Measurements from ENCODE around the gene HECTD4.

Gene HECTD4

DNA sequence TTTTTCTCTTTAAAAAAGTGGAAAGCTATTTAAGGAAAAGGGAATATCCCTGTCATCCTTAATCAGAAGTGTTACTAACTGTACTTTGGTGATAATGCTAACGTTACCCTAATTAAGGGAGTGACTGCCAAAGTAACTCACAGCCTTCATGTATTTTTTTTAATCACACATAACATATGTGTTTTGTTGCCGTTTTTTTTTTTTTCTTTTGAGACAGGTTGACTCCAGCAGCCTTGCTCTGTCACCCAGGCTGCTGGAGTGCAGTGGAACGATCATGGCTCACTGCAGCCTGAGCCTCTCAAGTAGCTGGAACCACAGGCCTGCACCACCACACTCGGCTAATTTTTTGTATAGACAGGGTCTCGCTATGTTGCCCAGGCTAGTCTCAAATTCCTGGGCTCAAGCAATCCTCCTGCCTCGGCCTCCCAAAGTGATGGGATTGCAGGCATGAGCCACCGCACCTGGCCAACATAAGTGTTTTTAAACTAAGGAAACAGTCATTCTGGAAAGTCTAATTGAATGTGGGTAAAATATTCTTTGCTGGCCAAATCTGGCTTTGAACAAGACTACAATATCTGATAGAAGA is 56.5 kb downstream of the HECTD4 start:
- no peak for DNase-seq (ENCODE audit: low read depth in 3 of 3, low spot score in 1 of 3)

DNA sequence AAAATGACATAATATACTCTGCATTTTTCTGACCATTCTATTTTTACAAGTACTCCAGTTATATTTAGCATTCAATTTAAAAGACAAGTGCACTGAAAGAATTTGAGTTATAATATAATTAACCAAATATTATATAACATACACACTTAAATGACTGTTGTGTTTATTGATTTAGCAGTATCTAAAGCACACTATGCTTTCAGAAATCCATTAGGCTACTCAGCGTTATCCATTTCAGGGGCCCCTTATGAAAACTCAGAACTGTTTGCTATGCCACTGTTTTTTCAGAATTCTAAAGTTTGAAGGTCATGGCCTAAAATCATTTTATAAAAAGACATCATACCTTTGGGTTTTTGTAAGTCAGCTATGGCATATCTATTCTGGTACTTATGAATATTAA is 57.1 kb downstream of the HECTD4 start:
- DNase-seq (ENCODE audit: low read depth in 3 of 3, low spot score in 1 of 3): no peak

DNA sequence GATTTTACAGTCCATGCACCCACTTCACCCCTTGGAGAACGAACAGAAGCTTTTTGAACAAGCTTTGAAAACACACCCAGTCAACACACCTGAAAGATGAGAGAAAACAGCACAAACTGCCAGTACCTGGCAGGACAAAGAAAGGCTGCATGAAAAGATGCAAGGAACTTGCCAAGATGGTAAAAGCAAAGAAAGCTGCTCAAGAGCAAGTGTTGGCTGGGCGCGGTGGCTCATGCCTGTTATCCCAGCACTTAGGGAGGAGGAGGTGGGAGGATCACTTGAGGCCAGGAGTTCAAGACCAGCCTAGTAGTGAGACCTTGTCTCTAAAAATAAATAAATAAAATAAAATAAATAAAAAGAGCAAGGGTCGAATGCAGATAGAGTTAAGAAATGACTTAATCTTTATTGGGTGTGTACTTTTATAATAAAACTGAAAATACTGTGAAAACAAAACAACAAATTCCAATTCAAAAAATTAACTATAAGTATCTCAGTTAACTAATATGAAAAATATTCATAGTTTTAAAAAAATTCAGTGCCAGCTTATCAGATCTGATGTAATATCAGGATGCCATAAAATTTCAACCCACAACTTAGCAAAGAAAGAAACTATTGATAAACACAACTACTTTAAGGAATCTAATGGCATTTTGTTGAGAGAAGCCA is 59.2 kb downstream of the HECTD4 start:
- DNase-seq (ENCODE audit: low read depth in 3 of 3, low spot score in 1 of 3): no peak

DNA sequence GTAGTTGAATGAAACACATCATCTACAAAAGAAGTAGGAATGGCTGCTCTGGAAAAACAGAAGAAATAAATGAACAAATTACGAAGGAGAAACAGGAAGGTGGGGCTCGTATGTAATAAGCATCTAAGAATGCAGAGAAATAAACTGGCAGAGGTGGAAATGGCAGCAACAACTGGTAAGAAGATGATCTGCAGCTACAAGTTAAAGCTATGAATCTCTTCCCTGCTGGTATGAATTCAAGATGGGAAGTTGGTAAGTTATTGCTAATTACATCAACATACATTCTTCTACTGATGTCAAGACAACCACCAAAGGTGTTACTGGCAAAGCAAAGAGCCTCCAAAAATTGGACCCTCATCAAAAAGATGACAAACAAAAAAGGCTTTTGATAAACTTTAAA is 59.8 kb downstream of the HECTD4 start:
- DNase-seq (ENCODE audit: low read depth in 3 of 3, low spot score in 1 of 3): no peak

DNA sequence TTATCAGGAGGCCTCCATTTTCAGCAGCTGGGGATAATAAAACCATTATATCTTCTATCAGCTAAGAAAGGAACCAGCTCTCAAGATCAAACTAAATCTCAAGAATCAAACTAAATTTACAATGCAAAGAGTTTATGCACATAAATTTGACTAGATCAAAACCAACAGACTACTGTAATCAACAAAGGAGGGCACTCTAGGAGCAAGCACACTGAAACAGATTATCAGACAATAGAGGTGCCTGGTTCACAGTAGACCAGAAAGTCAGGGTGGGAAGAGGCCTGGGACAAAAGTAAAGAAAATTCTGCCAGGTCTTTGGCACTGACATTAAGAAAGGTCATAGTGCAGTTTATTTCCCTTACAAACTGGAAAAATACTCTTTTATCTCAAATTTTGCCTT is 61.0 kb downstream of the HECTD4 start:
- DNase-seq (ENCODE audit: low read depth in 3 of 3, low spot score in 1 of 3): no peak

DNA sequence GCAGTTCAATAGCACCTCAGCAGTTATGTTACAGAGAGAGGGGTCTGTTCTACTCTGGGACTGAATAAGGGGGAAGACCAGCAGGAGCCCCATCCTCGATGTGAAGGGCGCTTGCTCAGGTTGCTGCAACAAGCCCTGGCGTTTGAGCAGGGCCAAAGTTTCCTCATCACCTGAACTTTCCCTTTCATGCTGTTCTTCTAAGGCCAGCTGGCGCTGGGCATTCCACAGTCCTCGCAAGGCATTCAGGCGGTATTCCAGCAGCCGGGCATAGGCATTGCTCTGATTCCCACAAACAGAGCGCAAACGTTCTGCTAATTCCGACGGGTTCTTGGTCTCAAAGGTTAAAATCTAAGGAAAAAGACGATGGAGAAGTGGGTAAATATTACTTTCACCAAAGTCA is 62.8 kb downstream of the HECTD4 start:
- no peak for DNase-seq (ENCODE audit: low read depth in 3 of 3, low spot score in 1 of 3)

DNA sequence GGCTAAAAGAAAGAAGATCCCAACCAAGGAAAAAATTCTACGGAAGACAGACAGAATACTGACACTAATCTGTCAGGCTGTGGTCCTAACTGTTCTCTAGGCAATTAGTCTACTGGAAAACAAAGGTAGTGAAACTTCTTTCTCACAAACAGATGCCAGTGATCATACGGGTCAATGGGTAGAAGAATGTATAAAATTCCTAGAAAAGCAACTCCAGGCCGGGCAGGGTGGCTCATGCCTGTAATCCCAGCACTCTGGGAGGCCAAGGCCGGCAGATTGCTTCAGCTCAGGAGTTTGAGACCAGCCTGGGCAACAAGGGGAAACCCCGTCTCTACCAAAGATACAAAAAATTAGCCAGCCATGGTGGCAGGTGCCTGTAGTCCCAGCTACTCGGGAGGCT is 64.8 kb downstream of the HECTD4 start:
- DNase-seq (ENCODE audit: low read depth in 3 of 3, low spot score in 1 of 3): no peak

DNA sequence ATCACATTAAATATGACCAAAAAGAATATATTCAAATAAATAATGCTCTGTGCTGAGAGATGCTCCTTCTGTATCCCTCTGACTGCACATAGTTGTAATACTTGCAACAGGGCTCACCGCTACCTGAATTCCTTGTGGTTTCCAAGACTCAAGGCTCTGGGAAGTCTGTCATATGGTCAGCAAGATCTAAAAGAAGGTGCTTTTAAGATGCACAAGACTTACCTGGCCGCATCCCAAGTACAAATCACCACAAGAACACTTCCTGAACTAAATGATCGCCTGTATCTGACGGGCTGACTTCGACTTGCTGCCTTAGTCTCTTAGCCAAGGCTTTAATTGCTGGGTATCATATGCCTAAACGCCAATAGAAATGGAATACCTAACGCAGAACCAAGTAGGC is 67.2 kb downstream of the HECTD4 start:
- no peak for DNase-seq (ENCODE audit: low read depth in 3 of 3, low spot score in 1 of 3)

DNA sequence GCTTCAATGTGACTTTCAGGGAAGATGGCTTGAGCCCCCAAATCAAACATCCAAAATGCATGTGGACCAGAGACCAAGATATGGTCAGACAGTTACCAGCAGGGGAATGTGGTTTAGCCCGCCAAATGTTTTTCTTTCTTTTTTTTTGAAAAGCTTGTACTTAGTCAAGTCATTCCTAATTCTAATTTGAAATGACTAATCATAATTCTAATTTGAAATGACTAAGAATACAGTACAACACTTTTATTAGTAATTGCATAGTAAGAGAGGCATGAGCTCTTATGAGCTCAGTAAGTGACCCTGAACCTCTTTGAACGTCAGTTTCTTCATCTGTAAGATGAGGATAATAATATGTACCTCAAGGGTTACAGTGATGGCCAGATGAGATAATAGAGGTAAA is 72.4 kb downstream of the HECTD4 start:
- DNase-seq (ENCODE audit: low read depth in 3 of 3, low spot score in 1 of 3): no peak

DNA sequence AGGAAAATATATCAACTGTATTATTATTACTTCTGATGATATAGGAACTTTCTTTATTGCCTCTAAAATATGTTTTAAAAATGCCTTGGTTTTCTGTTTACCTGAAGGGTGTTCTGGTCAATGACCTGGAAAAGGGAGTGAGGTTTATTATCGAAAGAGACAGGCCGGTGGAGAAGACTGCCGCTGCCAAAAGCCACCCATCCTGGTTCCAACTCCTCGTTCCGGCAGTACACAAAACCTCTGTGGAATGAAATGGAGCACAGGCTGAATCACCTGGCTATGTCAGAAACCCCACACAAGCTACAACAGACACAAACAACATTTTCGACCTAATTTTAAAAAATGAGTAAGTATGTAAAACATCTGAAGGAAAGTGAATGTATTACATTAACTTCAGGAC is 73.6 kb downstream of the HECTD4 start:
- DNase-seq (ENCODE audit: low read depth in 3 of 3, low spot score in 1 of 3): no peak

DNA sequence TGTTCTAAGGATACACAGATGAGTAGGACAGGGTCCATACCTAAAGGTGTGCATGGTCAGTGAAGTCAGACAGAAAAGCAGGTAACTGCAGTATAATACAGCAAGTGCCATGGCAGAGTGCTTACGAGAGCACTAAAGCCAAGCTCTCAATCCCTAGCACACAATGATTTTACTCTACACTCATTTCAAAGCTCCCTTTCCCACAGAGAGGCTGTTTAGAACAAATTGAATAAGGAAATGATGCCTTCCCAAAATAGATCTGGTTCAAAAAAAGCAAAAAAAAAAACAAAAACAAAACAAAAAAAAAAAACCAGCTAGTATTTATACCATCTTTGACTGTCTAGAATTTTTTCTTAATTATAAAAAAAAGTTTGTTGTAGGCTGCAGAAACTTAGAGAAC is 74.1 kb downstream of the HECTD4 start:
- DNase-seq (ENCODE audit: low read depth in 3 of 3, low spot score in 1 of 3): no peak

DNA sequence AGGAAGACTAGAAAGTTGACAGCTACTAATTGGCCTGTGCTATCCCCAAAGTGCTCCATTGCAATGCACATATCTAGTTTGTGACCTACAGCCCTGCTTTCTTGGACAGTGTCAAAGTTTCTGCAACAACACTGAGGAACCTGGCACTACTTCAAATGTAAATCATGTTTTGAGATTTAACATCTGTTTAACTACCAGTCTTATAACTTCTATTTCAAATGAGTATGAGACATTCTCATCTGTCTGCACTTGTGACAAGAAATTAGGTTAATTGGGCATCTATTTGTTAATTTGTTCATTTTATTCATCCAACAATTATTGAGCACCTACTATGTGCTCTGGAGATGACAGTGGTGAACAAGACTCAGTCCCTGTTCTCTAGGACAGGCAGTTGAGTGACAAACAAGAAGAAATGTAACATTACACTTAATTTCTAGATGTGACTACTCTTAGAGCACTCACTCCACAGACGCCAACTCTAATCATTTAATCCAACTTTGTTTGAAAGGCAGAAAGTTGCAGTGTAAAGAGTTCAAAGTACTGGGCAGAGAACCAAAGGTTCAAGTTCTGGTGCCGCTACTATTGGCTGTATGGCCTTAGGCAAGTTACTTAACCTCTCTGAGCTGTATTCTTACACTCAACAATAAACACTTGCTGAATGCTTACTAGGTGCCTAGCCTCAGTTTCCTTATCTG is 74.8 kb downstream of the HECTD4 start:
- no peak for DNase-seq (ENCODE audit: low read depth in 3 of 3, low spot score in 1 of 3)

DNA sequence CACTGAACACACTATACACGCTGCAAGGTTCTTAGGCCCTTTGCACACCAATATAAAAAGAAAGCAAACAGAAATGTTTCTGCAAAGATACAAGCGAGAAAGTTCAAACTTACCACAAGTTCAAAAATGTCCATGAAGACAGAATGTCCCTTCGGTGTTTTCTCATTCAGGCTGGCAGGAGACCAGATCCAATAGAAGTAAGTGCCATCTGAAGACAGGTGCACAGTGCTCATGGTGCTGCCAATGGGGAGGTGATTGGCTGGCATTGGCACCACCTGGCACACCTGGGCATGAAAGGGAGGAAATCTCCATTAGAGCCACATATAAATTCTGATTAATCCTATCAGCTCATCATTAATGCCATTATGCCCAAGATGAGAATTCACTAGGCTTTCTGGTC is 76.3 kb downstream of the HECTD4 start:
- DNase-seq (ENCODE audit: low read depth in 3 of 3, low spot score in 1 of 3): no peak

DNA sequence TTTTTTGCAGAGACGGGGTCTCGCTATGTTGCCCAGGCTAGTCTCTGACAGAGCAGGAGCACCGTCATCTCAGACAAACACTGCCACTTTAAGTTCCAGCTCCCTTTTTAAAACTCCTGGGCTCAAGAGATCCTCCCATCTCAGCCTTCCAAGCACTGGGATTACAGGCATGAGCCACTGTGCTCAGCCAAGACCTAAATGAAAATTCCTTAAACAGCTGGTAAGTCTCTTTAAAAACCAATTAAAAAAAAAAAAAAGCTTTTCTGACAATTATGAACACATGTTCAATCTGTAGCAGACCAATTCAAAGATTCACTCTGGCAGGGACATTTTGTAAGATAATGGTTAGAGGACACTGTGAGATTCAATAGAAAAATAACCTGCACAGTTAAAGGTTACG is 77.8 kb downstream of the HECTD4 start:
- DNase-seq (ENCODE audit: low read depth in 3 of 3, low spot score in 1 of 3): no peak

DNA sequence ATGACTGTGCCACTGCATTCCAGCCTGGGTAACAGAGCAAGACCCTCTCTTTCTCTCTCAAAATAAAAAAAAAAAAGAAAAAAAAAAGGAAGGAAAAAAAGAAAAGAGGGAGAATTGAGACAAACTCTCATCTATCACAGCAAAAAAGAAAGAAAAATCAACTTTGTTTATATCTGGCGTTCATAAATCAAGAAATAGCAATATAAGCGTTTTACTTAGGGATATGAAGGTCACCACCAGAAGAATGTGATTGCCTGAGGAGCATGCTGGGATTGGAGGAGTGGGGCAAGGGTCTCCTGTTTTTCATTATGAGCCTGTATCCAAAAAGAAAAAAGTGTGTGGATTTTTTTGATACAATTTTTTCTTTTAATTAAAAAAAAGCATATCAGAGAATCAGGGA is 78.4 kb downstream of the HECTD4 start:
- no peak for DNase-seq (ENCODE audit: low read depth in 3 of 3, low spot score in 1 of 3)

DNA sequence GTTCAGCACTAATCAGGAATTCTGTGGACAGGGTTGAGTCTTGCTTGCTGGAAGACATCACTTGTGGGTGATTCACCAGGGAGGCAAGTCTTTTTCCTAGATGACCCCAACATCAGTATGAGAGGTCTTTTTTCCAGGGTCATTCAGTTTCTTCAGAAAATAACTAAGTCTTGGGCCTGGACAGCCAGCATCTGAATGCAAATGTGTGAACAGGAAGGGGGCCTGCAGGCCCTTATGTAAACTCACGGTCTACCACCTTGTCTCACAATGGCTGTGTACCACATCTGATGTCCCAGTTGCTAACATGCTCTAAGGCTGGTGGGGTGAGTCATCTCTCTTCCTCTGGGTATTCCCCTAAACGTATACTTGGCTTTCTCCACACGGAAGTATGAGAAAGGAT is 79.2 kb downstream of the HECTD4 start:
- DNase-seq (ENCODE audit: low read depth in 3 of 3, low spot score in 1 of 3): peak in 2 of 3 donors; percentile 11 to 17

DNA sequence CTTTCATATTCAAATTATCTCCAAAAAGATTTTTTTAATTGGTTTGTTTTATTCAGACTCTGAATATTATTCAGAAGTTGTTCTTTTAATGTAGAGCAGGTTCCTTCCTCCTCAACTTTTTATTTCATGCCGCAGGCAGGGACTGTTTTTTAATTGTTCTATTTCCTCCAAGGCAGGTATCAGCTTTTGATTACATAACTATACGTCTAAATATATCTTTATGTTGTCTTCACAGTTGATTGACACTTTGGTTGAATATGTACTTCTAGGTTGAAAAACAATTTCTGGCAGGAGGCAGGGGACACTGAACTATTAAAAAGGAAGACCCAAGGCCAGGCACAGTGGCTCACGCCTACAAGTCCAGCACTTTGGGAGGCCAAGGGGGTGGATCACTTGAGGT is 82.5 kb downstream of the HECTD4 start:
- DNase-seq (ENCODE audit: low read depth in 3 of 3, low spot score in 1 of 3): no peak

DNA sequence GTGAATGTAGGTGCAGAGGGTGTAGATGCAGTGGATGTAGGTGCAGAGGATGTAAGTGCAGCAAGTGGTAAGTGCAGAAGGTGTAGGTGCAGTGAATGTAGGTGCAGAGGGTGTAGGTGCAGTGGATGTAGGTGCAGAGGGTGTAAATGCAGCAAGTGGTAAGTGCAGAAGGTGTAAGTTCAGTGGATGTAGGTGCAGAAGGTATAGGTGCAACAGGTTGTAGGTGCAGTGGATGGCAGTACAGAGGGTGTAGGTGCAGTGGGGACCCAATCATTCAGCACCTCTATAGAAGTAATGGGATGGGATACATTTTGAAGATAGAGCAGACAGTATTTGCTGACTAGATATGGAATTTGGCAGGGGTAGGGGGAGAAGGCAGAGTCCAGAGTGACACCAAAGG is 85.0 kb downstream of the HECTD4 start:
- no peak for DNase-seq (ENCODE audit: low read depth in 3 of 3, low spot score in 1 of 3)

DNA sequence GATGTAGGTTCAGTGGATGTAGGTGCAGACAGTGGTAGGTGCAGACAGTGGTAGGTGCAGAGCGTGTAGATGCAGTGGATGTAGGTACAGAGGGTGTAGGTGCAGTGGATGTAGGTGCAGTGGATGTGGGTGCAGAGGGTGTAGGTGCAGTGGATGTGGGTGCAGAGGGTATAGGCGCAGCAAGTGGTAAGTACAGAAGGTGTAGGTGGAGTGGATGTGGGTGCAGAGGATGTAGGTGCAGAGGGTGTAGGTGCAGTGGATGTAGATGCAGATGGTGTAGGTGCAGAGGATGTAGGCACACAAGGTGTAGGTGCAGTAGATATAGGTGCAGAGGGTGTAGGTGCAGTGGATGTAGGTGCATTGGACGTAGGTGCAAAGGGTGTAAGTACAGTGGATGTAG is 86.0 kb downstream of the HECTD4 start:
- no peak for DNase-seq (ENCODE audit: low read depth in 3 of 3, low spot score in 1 of 3)

DNA sequence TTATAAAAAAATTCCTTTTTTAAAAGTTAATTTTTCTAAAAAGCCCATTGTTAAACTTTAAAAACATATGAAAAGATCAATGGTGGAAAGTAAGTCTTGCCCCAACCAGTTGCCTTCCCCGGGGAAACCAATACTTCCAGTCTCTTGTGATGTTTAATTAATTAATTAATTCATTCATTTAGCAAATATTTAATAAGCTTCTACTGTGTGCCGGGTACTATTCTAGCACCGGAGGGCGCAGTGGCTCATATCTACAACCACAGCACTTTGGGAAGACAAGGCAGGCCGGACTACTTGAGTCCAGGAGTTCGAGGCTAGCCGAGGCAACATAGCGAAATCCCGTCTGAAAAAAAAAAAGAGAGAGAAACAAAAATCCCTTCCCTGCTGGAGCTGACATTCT is 87.4 kb downstream of the HECTD4 start:
- no peak for DNase-seq (ENCODE audit: low read depth in 3 of 3, low spot score in 1 of 3)

DNA sequence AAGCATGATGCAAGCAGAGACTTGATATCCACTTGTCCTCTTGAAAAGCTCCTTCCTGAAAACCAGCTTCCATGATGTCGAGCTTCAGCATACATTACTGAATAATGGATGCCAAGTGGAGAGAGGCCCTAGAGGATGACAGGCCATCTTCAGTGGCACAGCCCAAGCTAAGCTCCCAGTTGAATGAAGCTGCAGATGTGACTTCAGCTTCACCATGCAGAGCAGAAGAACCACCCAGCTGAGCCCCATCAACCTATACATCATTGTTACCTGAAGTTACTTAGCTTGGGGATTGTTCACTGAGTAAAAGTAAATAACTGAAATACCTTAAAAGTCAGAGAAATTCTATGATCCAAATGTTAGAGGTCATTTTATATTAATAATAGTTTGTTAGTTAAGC is 93.6 kb downstream of the HECTD4 start:
- no peak for DNase-seq (ENCODE audit: low read depth in 3 of 3, low spot score in 1 of 3)

DNA sequence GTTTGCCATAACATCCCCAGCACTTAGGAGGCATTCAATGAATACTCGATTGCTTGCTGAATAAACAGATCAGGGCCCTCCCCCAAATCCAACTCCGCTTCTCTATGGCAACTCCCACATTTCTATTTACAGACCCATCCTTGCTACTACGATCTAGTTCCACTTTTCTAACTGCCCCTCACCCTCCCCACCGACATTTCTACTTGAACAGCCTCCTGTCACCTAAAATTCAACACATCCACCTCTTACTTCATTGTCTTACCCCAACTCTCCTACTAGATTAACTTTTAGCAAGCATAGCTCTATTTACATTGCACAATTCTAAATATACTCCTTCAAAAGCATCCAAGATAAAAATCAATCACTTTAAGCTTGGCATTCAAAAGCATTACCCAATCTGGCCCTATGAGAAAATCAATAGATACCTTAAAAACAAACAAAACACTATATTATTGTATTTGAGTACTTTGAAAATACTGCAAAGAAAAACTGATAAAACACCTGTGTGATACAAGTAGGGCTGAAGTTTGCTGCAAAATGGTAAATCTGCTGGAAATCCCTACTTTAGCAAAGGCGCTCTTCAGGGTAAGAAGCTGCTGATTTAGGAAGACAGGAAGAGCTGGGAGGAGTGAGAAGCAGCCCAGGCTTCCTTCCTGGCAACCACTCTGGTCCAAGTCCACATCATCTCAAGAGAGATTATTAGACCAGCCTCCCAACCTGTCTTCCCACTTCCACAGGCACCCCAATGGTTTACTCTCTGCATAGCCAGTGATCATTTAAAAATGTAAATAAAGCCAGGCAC is 96.4 kb downstream of the HECTD4 start:
- no peak for DNase-seq (ENCODE audit: low read depth in 3 of 3, low spot score in 1 of 3)
